Glomerular visceral epithelial cell (primary cell): Measurements from ENCODE around the gene MMRN2.
"Not testable (repeated sequence)": the region's sequence is repeated elsewhere in the genome, so short reads cannot be mapped to it uniquely, and the experiment has no call there.

Experiments used
- DNase-seq: peaks from one replicate; pipeline ENCODE4 v3.0.0-alpha.2; 2016; ENCODE audit errors: extremely low spot score

MMRN2 gene

GRCh38 chr10:86941991-86942421 lies 15.4 kb downstream of the MMRN2 start:
- DNase-seq, result no peak

- no peak for DNase-seq
Measured at GRCh38 chr10:86941426-86941825, 16.0 kb downstream of the MMRN2 start.

GRCh38 chr10:86940677-86941076 lies 16.7 kb downstream of the MMRN2 start:
- DNase-seq, result no peak

GRCh38 chr10:86940076-86940475 lies 17.3 kb downstream of the MMRN2 start:
- not testable (repeated sequence) for DNase-seq

GRCh38 chr10:86938260-86938659 lies 19.2 kb downstream of the MMRN2 start:
- no peak for DNase-seq

- no peak for DNase-seq
Measured at GRCh38 chr10:86937502-86938154, 19.8 kb downstream of the MMRN2 start.

GRCh38 chr10:86936661-86937501 lies 20.5 kb downstream of the MMRN2 start:
- DNase-seq, result no peak

GRCh38 chr10:86934162-86934711 lies 23.2 kb downstream of the MMRN2 start:
- not testable (repeated sequence) for DNase-seq

GRCh38 chr10:86932674-86933073 lies 24.7 kb downstream of the MMRN2 start:
- no peak for DNase-seq

GRCh38 chr10:86931872-86932271 lies 25.5 kb downstream of the MMRN2 start:
- DNase-seq, result no peak

- no peak for DNase-seq
Measured at GRCh38 chr10:86929468-86930380, 27.7 kb downstream of the MMRN2 start.

- no peak for DNase-seq
Measured at GRCh38 chr10:86922553-86922961, 34.9 kb downstream of the MMRN2 start.

- no peak for DNase-seq
Measured at GRCh38 chr10:86918022-86918471, 39.4 kb downstream of the MMRN2 start.

GRCh38 chr10:86914734-86915133 lies 42.7 kb downstream of the MMRN2 start:
- no peak for DNase-seq

GRCh38 chr10:86905429-86905828 lies 52.0 kb downstream of the MMRN2 start:
- DNase-seq, result no peak

GRCh38 chr10:86904600-86904999 lies 52.8 kb downstream of the MMRN2 start:
- no peak for DNase-seq

GRCh38 chr10:86900955-86901354 lies 56.5 kb downstream of the MMRN2 start:
- no peak for DNase-seq

GRCh38 chr10:86899670-86900276 lies 57.6 kb downstream of the MMRN2 start:
- peak; percentile 67 for DNase-seq

- no peak for DNase-seq
Measured at GRCh38 chr10:86899132-86899531, 58.3 kb downstream of the MMRN2 start.

- DNase-seq, result no peak
Measured at GRCh38 chr10:86898511-86898910, 58.9 kb downstream of the MMRN2 start.

- no peak for DNase-seq
Measured at GRCh38 chr10:86889997-86890396, 67.4 kb downstream of the MMRN2 start.
